ENCODE measurements around the gene FBXO8. TPM values are rescaled to one million over a fixed set of nuclear protein-coding genes. Genes with fewer than 3 reads are reported as not detected.

FBXO8 gene
- total RNA-seq, 1 donor from 2014 or later = 12.6 TPM

- no peak for DNase-seq (ENCODE audit: low read depth, low spot score)
- H3K27ac Mint-ChIP-seq (ENCODE audit: unreplicated experiment) = no peak overlapping the region
- H3K4me3 Mint-ChIP-seq = no peak overlapping the region
- no peaks in the 10 kb centered on the region for H3K4me1 Mint-ChIP-seq
- H3K27me3 Mint-ChIP-seq (ENCODE audit: low read depth) = no peaks in the 10 kb centered on the region
- no peak for TF ChIP-seq CTCF (conservative IDR thresholded peaks at IDR 0.05)
- no peaks in the 10 kb centered on the region for H3K36me3 Mint-ChIP-seq (ENCODE audit: low read depth)
- no peaks in the 10 kb centered on the region for H3K9me3 Mint-ChIP-seq
Observed at GRCh38 chr4:174255374-174255773, 28.1 kb downstream of the FBXO8 start.

- no peak for DNase-seq (ENCODE audit: low read depth, low spot score)
- no peaks in the 10 kb centered on the region for H3K9me3 Mint-ChIP-seq
- TF ChIP-seq CTCF (conservative IDR thresholded peaks at IDR 0.05) = no peak
- H3K4me1 Mint-ChIP-seq = no peaks in the 10 kb centered on the region
- H3K27ac Mint-ChIP-seq (ENCODE audit: unreplicated experiment) = no peak overlapping the region
- H3K4me3 Mint-ChIP-seq = no peak overlapping the region
- H3K27me3 Mint-ChIP-seq (ENCODE audit: low read depth) = no peaks in the 10 kb centered on the region
- no peaks in the 10 kb centered on the region for H3K36me3 Mint-ChIP-seq (ENCODE audit: low read depth)
Observed at GRCh38 chr4:174254613-174255012, 28.9 kb downstream of the FBXO8 start.

GRCh38 chr4:174252412-174252811, 31.1 kb downstream of the FBXO8 start:
- Mint-ChIP-seq H3K4me1 (no peaks in the 10 kb centered on the region), H3K27ac (ENCODE audit: unreplicated experiment) (no peak overlapping the region), H3K36me3 (ENCODE audit: low read depth) (no peaks in the 10 kb centered on the region), H3K27me3 (ENCODE audit: low read depth) (no peaks in the 10 kb centered on the region), H3K9me3 (no peaks in the 10 kb centered on the region), H3K4me3 (no peak overlapping the region)
- no peak for DNase-seq (ENCODE audit: low read depth, low spot score)
- no peak for TF ChIP-seq CTCF (conservative IDR thresholded peaks at IDR 0.05)

- H3K27ac Mint-ChIP-seq (ENCODE audit: unreplicated experiment) = no peak overlapping the region
- H3K4me1 Mint-ChIP-seq = peaks cover 6% of the 10 kb centered on the region
- DNase-seq (ENCODE audit: low read depth, low spot score) = no peak
- TF ChIP-seq CTCF (conservative IDR thresholded peaks at IDR 0.05) = no peak
- H3K27me3 Mint-ChIP-seq (ENCODE audit: low read depth) = no peaks in the 10 kb centered on the region
- H3K9me3 Mint-ChIP-seq = no peaks in the 10 kb centered on the region
- H3K36me3 Mint-ChIP-seq (ENCODE audit: low read depth) = no peaks in the 10 kb centered on the region
- no peak overlapping the region for H3K4me3 Mint-ChIP-seq
Observed at GRCh38 chr4:174248407-174248806, 35.1 kb downstream of the FBXO8 start.

- no peak for DNase-seq (ENCODE audit: low read depth, low spot score)
- no peak for TF ChIP-seq CTCF (conservative IDR thresholded peaks at IDR 0.05)
- Mint-ChIP-seq H3K4me3 (no peak overlapping the region), H3K36me3 (ENCODE audit: low read depth) (no peaks in the 10 kb centered on the region), H3K27me3 (ENCODE audit: low read depth) (no peaks in the 10 kb centered on the region), H3K27ac (ENCODE audit: unreplicated experiment) (no peak overlapping the region), H3K9me3 (no peaks in the 10 kb centered on the region), H3K4me1 (peaks cover 6% of the 10 kb centered on the region)
Observed at GRCh38 chr4:174245714-174246113, 37.8 kb downstream of the FBXO8 start.

- H3K36me3 Mint-ChIP-seq (ENCODE audit: low read depth) = no peaks in the 10 kb centered on the region
- H3K4me1 Mint-ChIP-seq = peaks cover 6% of the 10 kb centered on the region
- no peaks in the 10 kb centered on the region for H3K27me3 Mint-ChIP-seq (ENCODE audit: low read depth)
- no peak overlapping the region for H3K4me3 Mint-ChIP-seq
- H3K27ac Mint-ChIP-seq (ENCODE audit: unreplicated experiment) = no peak overlapping the region
- TF ChIP-seq CTCF (conservative IDR thresholded peaks at IDR 0.05) = no peak
- no peak for DNase-seq (ENCODE audit: low read depth, low spot score)
- H3K9me3 Mint-ChIP-seq = no peaks in the 10 kb centered on the region
Observed at GRCh38 chr4:174244441-174244840, 39.0 kb downstream of the FBXO8 start.

Measured in neural crest cell (in vitro differentiated cells).